NB4 (cell line): ENCODE measurements around the gene RASSF3.

Source experiments
- MYC ChIP-seq: IDR thresholded peaks from 2 replicates; pipeline ENCODE4 v1.6.1; 2011; ENCODE audit warnings: low read depth, low read length
- POLR2A ChIP-seq: IDR thresholded peaks from 2 replicates; pipeline ENCODE4 v1.6.1; 2011; ENCODE audit warnings: mild to moderate bottlenecking; ENCODE audit not compliant: insufficient read length; ENCODE audit errors: extremely low read depth
- TF ChIP-seq, protein P1 (sequence below): IDR thresholded peaks from one replicate; pipeline ENCODE4 v1.5.1; 2012; ENCODE audit warnings: low read depth, low read length
- TF ChIP-seq, protein P2 (sequence below): IDR thresholded peaks from 2 replicates; pipeline ENCODE4 v1.6.1; 2011; ENCODE audit warnings: low read depth, low read length

DNA sequence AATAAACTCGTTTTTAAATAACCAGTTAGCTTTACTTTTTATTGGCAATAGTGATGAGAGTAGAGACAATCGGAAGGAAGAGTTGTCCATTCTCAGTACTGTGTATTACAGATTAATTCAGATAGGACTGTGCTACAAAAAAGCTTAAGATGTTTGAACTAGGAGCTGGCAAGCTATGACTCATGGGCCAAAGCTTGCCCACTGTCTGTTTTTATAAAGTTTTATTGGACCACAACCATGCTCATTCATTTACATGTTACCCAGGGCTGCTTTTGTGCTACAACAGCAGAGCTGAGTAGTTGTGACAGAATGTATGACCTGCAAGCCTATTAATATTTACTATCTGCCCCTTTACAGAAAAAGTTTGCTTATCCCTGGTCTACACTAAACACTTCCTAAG lies 129.5 kb downstream of the RASSF3 start:
- TF ChIP-seq, protein P1, sequence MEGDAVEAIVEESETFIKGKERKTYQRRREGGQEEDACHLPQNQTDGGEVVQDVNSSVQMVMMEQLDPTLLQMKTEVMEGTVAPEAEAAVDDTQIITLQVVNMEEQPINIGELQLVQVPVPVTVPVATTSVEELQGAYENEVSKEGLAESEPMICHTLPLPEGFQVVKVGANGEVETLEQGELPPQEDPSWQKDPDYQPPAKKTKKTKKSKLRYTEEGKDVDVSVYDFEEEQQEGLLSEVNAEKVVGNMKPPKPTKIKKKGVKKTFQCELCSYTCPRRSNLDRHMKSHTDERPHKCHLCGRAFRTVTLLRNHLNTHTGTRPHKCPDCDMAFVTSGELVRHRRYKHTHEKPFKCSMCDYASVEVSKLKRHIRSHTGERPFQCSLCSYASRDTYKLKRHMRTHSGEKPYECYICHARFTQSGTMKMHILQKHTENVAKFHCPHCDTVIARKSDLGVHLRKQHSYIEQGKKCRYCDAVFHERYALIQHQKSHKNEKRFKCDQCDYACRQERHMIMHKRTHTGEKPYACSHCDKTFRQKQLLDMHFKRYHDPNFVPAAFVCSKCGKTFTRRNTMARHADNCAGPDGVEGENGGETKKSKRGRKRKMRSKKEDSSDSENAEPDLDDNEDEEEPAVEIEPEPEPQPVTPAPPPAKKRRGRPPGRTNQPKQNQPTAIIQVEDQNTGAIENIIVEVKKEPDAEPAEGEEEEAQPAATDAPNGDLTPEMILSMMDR: no peak
- TF ChIP-seq POLR2A (no peak), MYC (peak; percentile 44; the same call in 1 of the 2 replicates)
- TF ChIP-seq, protein P2, sequence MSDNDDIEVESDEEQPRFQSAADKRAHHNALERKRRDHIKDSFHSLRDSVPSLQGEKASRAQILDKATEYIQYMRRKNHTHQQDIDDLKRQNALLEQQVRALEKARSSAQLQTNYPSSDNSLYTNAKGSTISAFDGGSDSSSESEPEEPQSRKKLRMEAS: no peak
